LNCAP (cell line): Measurements from ENCODE around the gene KRT7.

Experiments used
- TF ChIP-seq, protein P1 (sequence below): fragments of 450-650 bp; IDR thresholded peaks from 2 replicates; pipeline ENCODE4 v1.5.1; 2017; ENCODE audit warnings: mild to moderate bottlenecking

The KRT7 gene

DNA sequence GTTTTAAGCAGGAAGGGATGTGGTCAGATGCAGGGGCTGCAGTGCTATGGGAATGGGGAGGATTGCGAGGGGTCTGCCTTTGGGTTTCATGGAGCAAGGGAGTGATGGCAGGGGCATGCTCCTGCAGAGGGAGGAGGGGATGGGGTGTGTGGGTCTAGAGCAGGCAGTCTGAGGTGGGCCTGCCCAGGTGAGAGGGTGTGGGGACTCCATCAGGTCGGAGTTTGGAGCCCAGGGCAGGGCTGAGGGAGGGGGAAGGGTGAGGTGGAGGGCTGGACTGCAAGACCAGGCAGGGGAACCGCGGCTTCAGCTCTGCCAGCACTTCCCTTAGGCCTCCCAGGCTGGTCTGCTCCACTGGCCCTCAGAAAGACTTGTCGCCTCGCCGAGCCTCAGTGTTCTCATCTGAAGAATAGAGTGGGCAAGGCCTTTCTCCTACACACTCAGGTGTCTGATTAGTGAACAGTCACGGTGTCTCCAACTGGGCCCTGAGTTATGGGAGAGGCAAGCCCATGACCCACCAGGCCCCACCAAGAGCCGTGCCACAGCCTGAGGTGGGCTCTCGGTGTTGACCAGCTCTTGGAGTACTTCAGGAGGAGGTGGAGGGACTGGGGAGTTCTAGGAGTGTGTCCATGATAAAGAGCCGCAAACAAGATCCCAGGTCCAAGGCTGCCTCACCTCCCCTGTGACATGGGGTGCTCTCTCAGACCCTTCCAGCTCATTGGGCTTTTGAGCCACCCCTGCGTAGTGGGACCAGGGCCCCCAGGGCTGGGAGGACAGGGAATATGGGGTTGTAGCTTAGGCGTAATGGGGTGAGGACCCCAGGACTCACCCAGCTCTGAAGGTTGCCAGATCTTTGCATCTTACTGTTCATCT lies 21.1 kb upstream of the KRT7 start:
- TF ChIP-seq, protein P1, sequence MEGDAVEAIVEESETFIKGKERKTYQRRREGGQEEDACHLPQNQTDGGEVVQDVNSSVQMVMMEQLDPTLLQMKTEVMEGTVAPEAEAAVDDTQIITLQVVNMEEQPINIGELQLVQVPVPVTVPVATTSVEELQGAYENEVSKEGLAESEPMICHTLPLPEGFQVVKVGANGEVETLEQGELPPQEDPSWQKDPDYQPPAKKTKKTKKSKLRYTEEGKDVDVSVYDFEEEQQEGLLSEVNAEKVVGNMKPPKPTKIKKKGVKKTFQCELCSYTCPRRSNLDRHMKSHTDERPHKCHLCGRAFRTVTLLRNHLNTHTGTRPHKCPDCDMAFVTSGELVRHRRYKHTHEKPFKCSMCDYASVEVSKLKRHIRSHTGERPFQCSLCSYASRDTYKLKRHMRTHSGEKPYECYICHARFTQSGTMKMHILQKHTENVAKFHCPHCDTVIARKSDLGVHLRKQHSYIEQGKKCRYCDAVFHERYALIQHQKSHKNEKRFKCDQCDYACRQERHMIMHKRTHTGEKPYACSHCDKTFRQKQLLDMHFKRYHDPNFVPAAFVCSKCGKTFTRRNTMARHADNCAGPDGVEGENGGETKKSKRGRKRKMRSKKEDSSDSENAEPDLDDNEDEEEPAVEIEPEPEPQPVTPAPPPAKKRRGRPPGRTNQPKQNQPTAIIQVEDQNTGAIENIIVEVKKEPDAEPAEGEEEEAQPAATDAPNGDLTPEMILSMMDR = no peak

DNA sequence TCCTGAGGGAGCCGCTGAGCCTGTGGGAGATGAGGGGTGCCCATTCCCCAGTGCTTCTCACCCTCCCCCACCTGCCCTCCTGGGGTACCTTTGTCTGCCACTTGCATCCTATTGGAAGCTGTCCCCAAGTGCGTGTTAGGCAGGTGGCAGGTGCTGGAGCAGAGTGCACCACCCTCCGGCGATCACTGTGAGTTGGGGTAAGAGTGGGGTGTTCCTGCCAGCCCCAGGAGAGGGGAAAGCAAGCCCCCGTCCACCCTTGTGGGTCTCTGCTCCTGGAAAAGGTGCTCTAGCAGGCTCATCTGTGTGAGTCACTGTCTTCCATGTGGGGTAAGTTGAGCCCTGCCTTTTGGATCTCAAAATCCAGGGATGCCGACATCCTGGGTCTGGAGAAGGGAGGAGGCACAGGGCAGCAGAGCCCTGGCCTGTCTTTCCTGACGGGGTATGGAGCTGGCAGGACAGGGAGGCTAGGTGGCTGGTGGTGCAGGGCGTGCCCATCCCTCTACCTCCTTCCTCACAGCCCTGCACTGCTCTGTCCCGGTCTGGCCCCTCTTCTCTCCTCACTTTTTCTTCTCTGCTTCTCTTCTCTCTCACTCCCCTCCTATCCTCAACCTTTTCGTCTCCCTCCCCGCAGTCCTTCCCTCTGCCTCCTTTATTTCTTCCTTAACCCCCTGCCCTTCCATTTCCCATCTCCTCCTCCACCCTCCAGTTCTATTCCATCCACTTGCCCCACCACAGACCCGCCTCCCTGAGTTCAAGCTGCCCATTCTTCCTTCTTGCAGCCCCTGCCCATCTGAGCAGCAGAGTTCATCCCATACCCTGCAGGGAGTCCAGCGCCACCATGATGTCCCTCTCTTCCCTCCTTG lies 20.1 kb upstream of the KRT7 start:
- TF ChIP-seq, protein P1 = no peak

DNA sequence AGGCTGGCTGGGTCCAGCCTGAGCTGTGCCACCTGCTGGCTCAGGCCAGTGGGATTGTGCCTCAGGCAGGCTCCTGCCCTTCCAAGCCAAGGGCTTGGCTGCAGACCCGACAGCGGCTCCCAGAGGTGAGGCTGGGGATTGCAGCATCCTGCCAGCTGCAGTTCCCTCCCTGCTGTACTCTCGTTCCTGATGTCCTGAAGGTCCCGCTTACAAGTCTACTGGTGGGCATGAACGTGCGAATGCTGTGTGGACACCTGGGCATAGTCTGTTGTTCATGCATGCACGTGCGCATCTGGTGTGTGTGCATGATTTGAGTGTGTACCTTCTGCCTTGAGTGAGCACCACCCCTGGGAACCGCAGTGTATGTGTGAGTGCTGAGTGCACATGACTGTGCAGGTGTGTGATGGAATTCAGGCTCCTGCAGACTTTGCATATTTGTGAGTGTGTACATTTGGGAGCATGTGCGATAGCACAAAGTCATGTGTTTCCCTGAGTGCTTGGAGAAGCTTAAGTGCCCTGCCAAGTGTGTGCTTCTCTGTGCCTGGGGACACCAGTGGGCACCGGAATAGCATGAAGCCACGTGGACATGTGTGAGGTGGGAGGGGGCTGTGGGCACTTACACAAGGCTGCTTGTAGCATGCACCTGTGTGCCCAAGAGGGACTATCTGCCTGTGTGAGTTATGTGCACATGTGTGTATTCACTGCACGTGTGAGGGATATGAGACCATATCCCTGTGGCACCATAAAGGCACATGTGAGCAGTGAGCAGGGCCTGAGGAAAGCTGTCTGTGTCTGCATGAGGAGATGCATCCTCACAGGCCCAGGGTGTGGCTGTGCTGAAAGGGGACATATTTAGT lies 19.3 kb upstream of the KRT7 start:
- TF ChIP-seq, protein P1 = peak; percentile 100

DNA sequence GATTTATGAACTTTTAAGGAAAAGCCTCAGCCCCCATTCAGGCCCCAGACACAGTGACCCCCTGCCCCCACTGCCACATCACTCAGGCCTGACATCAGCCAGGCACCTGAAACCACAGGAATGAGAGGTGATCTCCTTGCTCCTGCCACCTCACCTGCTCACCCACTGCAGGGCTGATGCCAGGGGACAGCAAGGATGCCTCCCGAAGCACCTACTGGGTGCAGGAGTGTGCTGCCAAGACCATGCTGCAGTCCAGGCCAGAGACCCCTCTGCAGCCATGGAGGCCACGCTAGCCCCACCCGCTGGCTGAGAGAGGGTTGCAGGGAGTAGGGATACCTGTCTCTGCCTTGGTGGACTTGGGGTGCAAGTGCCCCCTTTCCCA lies 18.6 kb upstream of the KRT7 start:
- TF ChIP-seq, protein P1 = no peak

DNA sequence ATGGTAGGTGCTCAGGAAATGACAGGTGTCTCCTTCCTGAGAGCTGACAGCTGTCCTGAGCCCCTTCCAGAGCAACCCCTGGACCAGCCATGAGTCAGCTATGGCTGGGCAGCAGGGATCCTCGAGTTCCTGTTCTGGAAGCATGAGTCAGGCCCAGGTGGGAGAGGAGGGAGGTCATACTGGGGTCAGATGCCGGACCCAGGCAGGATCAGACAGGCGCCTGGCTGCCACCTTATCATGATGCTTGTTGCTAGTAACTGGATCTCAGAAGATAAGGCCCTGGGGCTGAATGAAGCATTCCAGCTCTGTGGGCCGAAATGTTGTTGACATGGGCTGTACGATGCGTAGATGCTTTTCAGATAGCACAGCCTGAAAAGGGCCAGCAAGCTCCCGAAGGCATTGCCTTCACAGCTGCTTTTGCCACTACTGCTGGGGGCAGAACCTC lies 17.4 kb upstream of the KRT7 start:
- TF ChIP-seq, protein P1 = no peak

DNA sequence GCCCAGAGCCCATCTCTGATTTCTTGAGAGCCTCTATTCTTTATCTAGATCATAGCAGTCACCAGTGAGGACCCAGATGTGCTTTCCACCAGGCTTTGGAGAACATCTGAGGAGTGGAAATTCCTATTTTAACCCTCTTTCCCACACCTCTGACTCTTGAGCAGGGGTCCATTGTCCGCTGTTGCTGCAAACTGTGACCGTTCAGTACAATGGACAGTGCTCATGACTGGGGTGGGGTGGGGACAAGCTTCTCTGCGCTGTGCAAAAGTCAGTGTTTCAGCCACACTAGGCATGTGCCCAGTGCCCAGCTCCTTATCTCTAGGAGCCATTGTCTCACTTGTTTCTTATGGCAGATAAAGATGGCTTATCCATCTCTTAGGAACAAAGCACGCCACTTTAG lies 16.9 kb upstream of the KRT7 start:
- TF ChIP-seq, protein P1 = no peak

DNA sequence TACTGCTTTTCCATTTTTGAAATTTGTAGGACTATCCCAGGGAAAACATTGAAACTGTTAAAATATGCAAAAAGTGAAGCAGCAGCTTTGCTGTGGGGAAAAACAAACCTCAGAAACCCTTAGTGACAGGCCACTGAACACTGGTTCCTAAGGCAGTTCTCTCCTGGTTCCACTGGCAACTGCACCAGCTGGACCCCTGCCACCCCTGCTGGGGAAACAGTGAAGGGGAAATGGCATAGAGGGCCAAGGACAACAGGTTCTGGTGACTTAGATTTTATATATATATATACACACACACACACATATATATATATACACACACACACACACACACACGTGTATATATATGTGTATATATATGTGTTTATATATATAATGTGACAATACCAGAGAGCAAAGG lies 16.2 kb upstream of the KRT7 start:
- TF ChIP-seq, protein P1 = no peak
